Trophoblast cell (in vitro differentiated cells and primary cell): Measurements from ENCODE around the gene OLFM3.

Experiments
- DNase-seq, 2 donors: peaks; one replicate each; pipeline ENCODE4 v3.0.0-alpha.2; 2016
- H2AFZ ChIP-seq: 2 replicates; pipeline ENCODE4 v1.6.1; 2013; ENCODE audit warnings: low read length, moderate library complexity, mild to moderate bottlenecking; ENCODE audit not compliant: insufficient read depth, poor library complexity
- H2AK5ac ChIP-seq: 2 replicates; pipeline ENCODE4 v1.6.1; 2013; ENCODE audit warnings: mild to moderate bottlenecking, low read length
- H2BK120ac ChIP-seq: 2 replicates; pipeline ENCODE4 v1.6.1; 2013; ENCODE audit warnings: low read length, mild to moderate bottlenecking, moderate library complexity; ENCODE audit not compliant: insufficient read depth, poor library complexity
- H2BK12ac ChIP-seq: 2 replicates; pipeline ENCODE4 v1.6.1; 2013; ENCODE audit warnings: mild to moderate bottlenecking, low read length, moderate library complexity
- H2BK5ac ChIP-seq: 2 replicates; pipeline ENCODE4 v1.6.1; 2013; ENCODE audit warnings: low read length, low read depth, moderate library complexity, mild to moderate bottlenecking; ENCODE audit not compliant: poor library complexity
- H3K14ac ChIP-seq: 2 replicates; pipeline ENCODE4 v1.6.1; 2013; ENCODE audit warnings: mild to moderate bottlenecking, low read length
- H3K18ac ChIP-seq: 2 replicates; pipeline ENCODE4 v1.6.1; 2013; ENCODE audit warnings: mild to moderate bottlenecking, low read length
- H3K23ac ChIP-seq: 2 replicates; pipeline ENCODE4 v1.6.1; 2013; ENCODE audit warnings: low read length
- H3K27ac ChIP-seq: 2 replicates; pipeline ENCODE4 v1.5.1; 2013; ENCODE audit warnings: low read depth, mild to moderate bottlenecking, inconsistent platforms, low read length, moderate library complexity
- H3K27me3 ChIP-seq: 2 replicates; pipeline ENCODE4 v1.6.1; 2013; ENCODE audit warnings: inconsistent platforms, mild to moderate bottlenecking, low read length, moderate library complexity; ENCODE audit not compliant: insufficient read depth
- H3K36me3 ChIP-seq, 2 experiments: 1 replicate in 1 of 2; 2 replicates in 1 of 2; pipeline ENCODE4 v1.6.1; 2013; ENCODE audit warnings: low read length in 2 of 2, mild to moderate bottlenecking in 2 of 2, moderate library complexity in 1 of 2; ENCODE audit not compliant: insufficient read depth in 2 of 2, control insufficient read depth in 1 of 2
- H3K4ac ChIP-seq: 2 replicates; pipeline ENCODE4 v1.6.1; 2013; ENCODE audit warnings: low read depth, mild to moderate bottlenecking, low read length, moderate library complexity
- H3K4me1 ChIP-seq, 2 experiments: 1 replicate in 1 of 2; 2 replicates in 1 of 2; pipeline ENCODE4 v1.6.1; 2013; ENCODE audit warnings: low read length in 2 of 2, mild to moderate bottlenecking in 2 of 2, moderate library complexity in 1 of 2; ENCODE audit not compliant: insufficient read depth in 2 of 2, control insufficient read depth in 1 of 2
- H3K4me2 ChIP-seq: 2 replicates; pipeline ENCODE4 v1.6.1; 2013; ENCODE audit warnings: inconsistent platforms, mild to moderate bottlenecking, low read length, moderate library complexity
- H3K4me3 ChIP-seq: 2 replicates; pipeline ENCODE4 v1.5.1; 2013; ENCODE audit warnings: mild to moderate bottlenecking, low read depth, low read length, inconsistent platforms
- H3K79me1 ChIP-seq: one replicate; pipeline ENCODE4 v1.6.1; 2013; ENCODE audit warnings: low read length
- H3K79me2 ChIP-seq: 2 replicates; pipeline ENCODE4 v1.6.1; 2013; ENCODE audit warnings: low read length, mild to moderate bottlenecking; ENCODE audit not compliant: control insufficient read depth, insufficient read depth, poor library complexity
- H3K9ac ChIP-seq: 2 replicates; pipeline ENCODE4 v1.6.1; 2013; ENCODE audit warnings: mild to moderate bottlenecking, low read length
- H3K9me3 ChIP-seq: 2 replicates; pipeline ENCODE4 v1.6.1; 2013; ENCODE audit warnings: low read depth, mild to moderate bottlenecking, control low read depth, inconsistent platforms, low read length; ENCODE audit not compliant: insufficient read depth
- H4K12ac ChIP-seq: 2 replicates; pipeline ENCODE4 v1.6.1; 2013; ENCODE audit warnings: low read depth, mild to moderate bottlenecking, low read length, moderate library complexity
- H4K8ac ChIP-seq: 2 replicates; pipeline ENCODE4 v1.6.1; 2013; ENCODE audit warnings: low read depth, mild to moderate bottlenecking, low read length, moderate library complexity
- H4K91ac ChIP-seq: one replicate; pipeline ENCODE4 v1.6.1; 2013; ENCODE audit warnings: low read depth, mild to moderate bottlenecking, low read length, moderate library complexity
- WGBS: extraction: QIAGEN DNeasy Blood & Tissue Kit; methylation state at CpG from one replicate; pipeline ENCODE4 v1.1.7; 2013; ENCODE audit warnings: missing lambda C conversion rate; ENCODE audit not compliant: insufficient read length, insufficient coverage; ENCODE audit errors: extremely low coverage; 5-methylcytosine and 5-hydroxymethylcytosine counted together

The OLFM3 gene

GRCh38 chr1:101975371-101975770 lies 21.4 kb downstream of the OLFM3 start:
- Histone ChIP-seq H2AK5ac (no peak overlapping the region), H3K9me3 (no peaks in the 10 kb centered on the region), H3K36me3 (no peaks in the 10 kb centered on the region), H3K9ac (no peak overlapping the region), H3K4me2 (no peak overlapping the region), H3K4me1 (no peaks in the 10 kb centered on the region), H4K91ac (no peak overlapping the region), H4K8ac (no peak overlapping the region), H3K79me2 (no peaks in the 10 kb centered on the region), H3K4me3 (no peak overlapping the region), H3K27me3 (no peaks in the 10 kb centered on the region), H2BK120ac (no peak overlapping the region), H3K14ac (no peak overlapping the region), H3K4ac (no peak overlapping the region), H2BK12ac (no peak overlapping the region), H3K23ac (no peak overlapping the region), H3K79me1 (no peaks in the 10 kb centered on the region), H2AFZ (no peak overlapping the region), H3K27ac (no peak overlapping the region), H4K12ac (no peak overlapping the region), H3K18ac (no peak overlapping the region), H2BK5ac (no peak overlapping the region)
- no peak for DNase-seq
- no CpG with 5 or more reads among the region's 3 CpGs for WGBS

- Histone ChIP-seq H3K23ac (no peak overlapping the region), H3K18ac (no peak overlapping the region), H3K4ac (no peak overlapping the region), H3K4me2 (no peak overlapping the region), H2BK5ac (no peak overlapping the region), H2BK120ac (no peak overlapping the region), H4K8ac (no peak overlapping the region), H3K27me3 (no peaks in the 10 kb centered on the region), H3K14ac (no peak overlapping the region), H3K79me2 (no peaks in the 10 kb centered on the region), H2AK5ac (no peak overlapping the region), H4K91ac (no peak overlapping the region), H3K4me1 (no peaks in the 10 kb centered on the region), H2BK12ac (no peak overlapping the region), H4K12ac (no peak overlapping the region), H3K4me3 (no peak overlapping the region), H3K36me3 (no peaks in the 10 kb centered on the region), H3K9ac (no peak overlapping the region), H3K79me1 (no peaks in the 10 kb centered on the region), H3K27ac (no peak overlapping the region), H3K9me3 (no peaks in the 10 kb centered on the region), H2AFZ (no peak overlapping the region)
- no CpG with 5 or more reads among the region's 3 CpGs for WGBS
- DNase-seq, result no peak
Measured at GRCh38 chr1:101974599-101975274, 22.0 kb downstream of the OLFM3 start.

GRCh38 chr1:101971304-101971703 lies 25.4 kb downstream of the OLFM3 start:
- Histone ChIP-seq H4K91ac (no peak overlapping the region), H3K36me3 (no peaks in the 10 kb centered on the region), H2AK5ac (no peak overlapping the region), H3K27me3 (no peaks in the 10 kb centered on the region), H3K4me3 (no peak overlapping the region), H3K23ac (no peak overlapping the region), H2BK12ac (no peak overlapping the region), H3K9ac (no peak overlapping the region), H3K79me1 (no peaks in the 10 kb centered on the region), H3K4me1 (no peaks in the 10 kb centered on the region), H3K79me2 (no peaks in the 10 kb centered on the region), H4K12ac (no peak overlapping the region), H2BK120ac (no peak overlapping the region), H3K27ac (no peak overlapping the region), H3K4ac (no peak overlapping the region), H3K9me3 (no peaks in the 10 kb centered on the region), H2BK5ac (no peak overlapping the region), H3K18ac (no peak overlapping the region), H3K4me2 (no peak overlapping the region), H4K8ac (no peak overlapping the region), H3K14ac (no peak overlapping the region), H2AFZ (no peak overlapping the region)
- DNase-seq, result no peak
- WGBS, result no CpG with 5 or more reads among the region's 1 CpG

GRCh38 chr1:101967871-101968270 lies 28.9 kb downstream of the OLFM3 start:
- Histone ChIP-seq H2BK12ac (no peak overlapping the region), H3K9me3 (no peaks in the 10 kb centered on the region), H2AFZ (no peak overlapping the region), H3K18ac (no peak overlapping the region), H2BK5ac (no peak overlapping the region), H3K4me1 (no peaks in the 10 kb centered on the region), H4K8ac (no peak overlapping the region), H2BK120ac (no peak overlapping the region), H3K14ac (no peak overlapping the region), H3K9ac (no peak overlapping the region), H3K23ac (no peak overlapping the region), H3K4me3 (no peak overlapping the region), H4K91ac (no peak overlapping the region), H3K79me2 (no peaks in the 10 kb centered on the region), H3K27me3 (no peaks in the 10 kb centered on the region), H3K4ac (no peak overlapping the region), H3K36me3 (no peaks in the 10 kb centered on the region), H3K79me1 (no peaks in the 10 kb centered on the region), H3K4me2 (no peak overlapping the region), H4K12ac (no peak overlapping the region), H3K27ac (no peak overlapping the region), H2AK5ac (no peak overlapping the region)
- DNase-seq, result no peak
- WGBS, result no CpG with 5 or more reads among the region's 4 CpGs
